Measurements from ENCODE around the gene NOVA1. TPM values are rescaled to one million over a fixed set of nuclear protein-coding genes. Genes with fewer than 3 reads are reported as not detected.

Gene NOVA1
- total and polyA plus RNA-seq, 2 of the 13 experiments (the other 11 are each of a cell fraction or from before 2014, with no cell fraction given), result 0.13 TPM

DNA sequence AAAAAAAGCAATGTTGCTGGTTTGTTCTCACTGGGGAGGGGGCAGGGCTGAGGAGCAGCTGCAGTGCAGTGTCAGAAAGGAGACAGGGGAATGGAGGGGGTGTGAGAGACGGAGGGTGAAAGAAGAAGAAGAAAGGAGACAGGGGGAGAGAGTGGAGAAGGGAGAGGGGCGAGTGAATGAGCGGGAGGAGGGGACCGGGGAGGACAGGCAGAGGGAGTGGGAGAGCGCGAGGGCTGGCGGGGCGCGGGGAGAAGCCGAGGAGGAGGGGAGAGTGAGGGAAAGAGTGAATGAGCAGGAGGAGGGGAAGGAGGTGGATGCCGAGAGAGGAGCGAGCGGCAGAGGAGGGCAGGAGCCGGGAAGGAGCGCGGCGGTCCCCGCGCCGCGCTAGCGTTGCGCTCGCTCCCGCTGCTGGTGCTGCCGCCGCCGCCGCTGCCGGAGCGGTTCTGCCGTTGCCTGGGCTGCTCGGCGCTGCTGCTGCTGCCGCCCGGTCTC lies at the start of gene NOVA1 (continued):
- TF ChIP-seq, protein P1, sequence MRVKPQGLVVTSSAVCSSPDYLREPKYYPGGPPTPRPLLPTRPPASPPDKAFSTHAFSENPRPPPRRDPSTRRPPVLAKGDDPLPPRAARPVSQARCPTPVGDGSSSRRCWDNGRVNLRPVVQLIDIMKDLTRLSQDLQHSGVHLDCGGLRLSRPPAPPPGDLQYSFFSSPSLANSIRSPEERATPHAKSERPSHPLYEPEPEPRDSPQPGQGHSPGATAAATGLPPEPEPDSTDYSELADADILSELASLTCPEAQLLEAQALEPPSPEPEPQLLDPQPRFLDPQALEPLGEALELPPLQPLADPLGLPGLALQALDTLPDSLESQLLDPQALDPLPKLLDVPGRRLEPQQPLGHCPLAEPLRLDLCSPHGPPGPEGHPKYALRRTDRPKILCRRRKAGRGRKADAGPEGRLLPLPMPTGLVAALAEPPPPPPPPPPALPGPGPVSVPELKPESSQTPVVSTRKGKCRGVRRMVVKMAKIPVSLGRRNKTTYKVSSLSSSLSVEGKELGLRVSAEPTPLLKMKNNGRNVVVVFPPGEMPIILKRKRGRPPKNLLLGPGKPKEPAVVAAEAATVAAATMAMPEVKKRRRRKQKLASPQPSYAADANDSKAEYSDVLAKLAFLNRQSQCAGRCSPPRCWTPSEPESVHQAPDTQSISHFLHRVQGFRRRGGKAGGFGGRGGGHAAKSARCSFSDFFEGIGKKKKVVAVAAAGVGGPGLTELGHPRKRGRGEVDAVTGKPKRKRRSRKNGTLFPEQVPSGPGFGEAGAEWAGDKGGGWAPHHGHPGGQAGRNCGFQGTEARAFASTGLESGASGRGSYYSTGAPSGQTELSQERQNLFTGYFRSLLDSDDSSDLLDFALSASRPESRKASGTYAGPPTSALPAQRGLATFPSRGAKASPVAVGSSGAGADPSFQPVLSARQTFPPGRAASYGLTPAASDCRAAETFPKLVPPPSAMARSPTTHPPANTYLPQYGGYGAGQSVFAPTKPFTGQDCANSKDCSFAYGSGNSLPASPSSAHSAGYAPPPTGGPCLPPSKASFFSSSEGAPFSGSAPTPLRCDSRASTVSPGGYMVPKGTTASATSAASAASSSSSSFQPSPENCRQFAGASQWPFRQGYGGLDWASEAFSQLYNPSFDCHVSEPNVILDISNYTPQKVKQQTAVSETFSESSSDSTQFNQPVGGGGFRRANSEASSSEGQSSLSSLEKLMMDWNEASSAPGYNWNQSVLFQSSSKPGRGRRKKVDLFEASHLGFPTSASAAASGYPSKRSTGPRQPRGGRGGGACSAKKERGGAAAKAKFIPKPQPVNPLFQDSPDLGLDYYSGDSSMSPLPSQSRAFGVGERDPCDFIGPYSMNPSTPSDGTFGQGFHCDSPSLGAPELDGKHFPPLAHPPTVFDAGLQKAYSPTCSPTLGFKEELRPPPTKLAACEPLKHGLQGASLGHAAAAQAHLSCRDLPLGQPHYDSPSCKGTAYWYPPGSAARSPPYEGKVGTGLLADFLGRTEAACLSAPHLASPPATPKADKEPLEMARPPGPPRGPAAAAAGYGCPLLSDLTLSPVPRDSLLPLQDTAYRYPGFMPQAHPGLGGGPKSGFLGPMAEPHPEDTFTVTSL (CRISPR knock-in tag; IDR thresholded peaks at IDR 0.05; ENCODE audit: borderline replicate concordance), result no peak
- TF ChIP-seq NPAS2 (CRISPR knock-in tag; IDR thresholded peaks at IDR 0.05; ENCODE audit: borderline replicate concordance) (no peak), ZSCAN31 (CRISPR knock-in tag; IDR thresholded peaks at IDR 0.05; ENCODE audit: low read depth) (no peak), EED (CRISPR knock-in tag; IDR thresholded peaks at IDR 0.05) (no peak; the same call in 1 of the 2 replicates), ZSCAN22 (CRISPR knock-in tag; IDR thresholded peaks at IDR 0.05) (no peak), ZIK1 (CRISPR knock-in tag; IDR thresholded peaks at IDR 0.05; ENCODE audit: borderline replicate concordance, low read depth) (0 out of 2 replicates have a peak, but pooled peaks have one; percentile 25), CAMTA2 (CRISPR knock-in tag; IDR thresholded peaks at IDR 0.05; ENCODE audit: borderline replicate concordance) (0 out of 2 replicates have a peak, but pooled peaks have one; percentile 23), MXD4 (CRISPR knock-in tag; IDR thresholded peaks at IDR 0.05) (no peak), ZBTB1 (CRISPR knock-in tag; IDR thresholded peaks at IDR 0.05; ENCODE audit: borderline replicate concordance) (no peak), RBFOX2 (IDR thresholded peaks at IDR 0.05; ENCODE audit: low read depth, low read length) (no peak), ZNF143 (CRISPR knock-in tag; IDR thresholded peaks at IDR 0.05) (no peak), ZSCAN29 (CRISPR knock-in tag; conservative IDR thresholded peaks at IDR 0.05) (no peak), PAWR (CRISPR knock-in tag; IDR thresholded peaks at IDR 0.05; ENCODE audit: borderline replicate concordance) (no peak), RFX3 (CRISPR knock-in tag; IDR thresholded peaks at IDR 0.05) (no peak), ESRRA (CRISPR knock-in tag; IDR thresholded peaks at IDR 0.05; ENCODE audit: low read depth) (no peak), MTA1 (CRISPR knock-in tag; IDR thresholded peaks at IDR 0.05; ENCODE audit: borderline replicate concordance) (peak; percentile 73; the same call in 1 of the 2 replicates)
- TF ChIP-seq, protein P2, sequence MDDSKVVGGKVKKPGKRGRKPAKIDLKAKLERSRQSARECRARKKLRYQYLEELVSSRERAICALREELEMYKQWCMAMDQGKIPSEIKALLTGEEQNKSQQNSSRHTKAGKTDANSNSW (CRISPR knock-in tag; IDR thresholded peaks at IDR 0.05; ENCODE audit: borderline replicate concordance), result no peak
- TF ChIP-seq, protein P3, sequence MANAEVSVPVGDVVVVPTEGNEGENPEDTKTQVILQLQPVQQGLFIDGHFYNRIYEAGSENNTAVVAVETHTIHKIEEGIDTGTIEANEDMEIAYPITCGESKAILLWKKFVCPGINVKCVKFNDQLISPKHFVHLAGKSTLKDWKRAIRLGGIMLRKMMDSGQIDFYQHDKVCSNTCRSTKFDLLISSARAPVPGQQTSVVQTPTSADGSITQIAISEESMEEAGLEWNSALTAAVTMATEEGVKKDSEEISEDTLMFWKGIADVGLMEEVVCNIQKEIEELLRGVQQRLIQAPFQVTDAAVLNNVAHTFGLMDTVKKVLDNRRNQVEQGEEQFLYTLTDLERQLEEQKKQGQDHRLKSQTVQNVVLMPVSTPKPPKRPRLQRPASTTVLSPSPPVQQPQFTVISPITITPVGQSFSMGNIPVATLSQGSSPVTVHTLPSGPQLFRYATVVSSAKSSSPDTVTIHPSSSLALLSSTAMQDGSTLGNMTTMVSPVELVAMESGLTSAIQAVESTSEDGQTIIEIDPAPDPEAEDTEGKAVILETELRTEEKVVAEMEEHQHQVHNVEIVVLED (CRISPR knock-in tag; IDR thresholded peaks at IDR 0.05; ENCODE audit: borderline replicate concordance), result no peak
- TF ChIP-seq, protein P4, sequence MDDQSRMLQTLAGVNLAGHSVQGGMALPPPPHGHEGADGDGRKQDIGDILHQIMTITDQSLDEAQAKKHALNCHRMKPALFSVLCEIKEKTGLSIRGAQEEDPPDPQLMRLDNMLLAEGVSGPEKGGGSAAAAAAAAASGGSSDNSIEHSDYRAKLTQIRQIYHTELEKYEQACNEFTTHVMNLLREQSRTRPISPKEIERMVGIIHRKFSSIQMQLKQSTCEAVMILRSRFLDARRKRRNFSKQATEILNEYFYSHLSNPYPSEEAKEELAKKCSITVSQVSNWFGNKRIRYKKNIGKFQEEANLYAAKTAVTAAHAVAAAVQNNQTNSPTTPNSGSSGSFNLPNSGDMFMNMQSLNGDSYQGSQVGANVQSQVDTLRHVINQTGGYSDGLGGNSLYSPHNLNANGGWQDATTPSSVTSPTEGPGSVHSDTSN (CRISPR knock-in tag; IDR thresholded peaks at IDR 0.05; ENCODE audit: borderline replicate concordance), result no peak
- TF ChIP-seq, protein P5, sequence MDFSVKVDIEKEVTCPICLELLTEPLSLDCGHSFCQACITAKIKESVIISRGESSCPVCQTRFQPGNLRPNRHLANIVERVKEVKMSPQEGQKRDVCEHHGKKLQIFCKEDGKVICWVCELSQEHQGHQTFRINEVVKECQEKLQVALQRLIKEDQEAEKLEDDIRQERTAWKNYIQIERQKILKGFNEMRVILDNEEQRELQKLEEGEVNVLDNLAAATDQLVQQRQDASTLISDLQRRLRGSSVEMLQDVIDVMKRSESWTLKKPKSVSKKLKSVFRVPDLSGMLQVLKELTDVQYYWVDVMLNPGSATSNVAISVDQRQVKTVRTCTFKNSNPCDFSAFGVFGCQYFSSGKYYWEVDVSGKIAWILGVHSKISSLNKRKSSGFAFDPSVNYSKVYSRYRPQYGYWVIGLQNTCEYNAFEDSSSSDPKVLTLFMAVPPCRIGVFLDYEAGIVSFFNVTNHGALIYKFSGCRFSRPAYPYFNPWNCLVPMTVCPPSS (IDR thresholded peaks at IDR 0.05), result no peak
